GM12878 (cell line): ENCODE measurements around the gene SPATA24. TPM values are rescaled to one million over a fixed set of nuclear protein-coding genes. Genes with fewer than 3 reads are reported as not detected.

Source experiments
- ATF3 ChIP-seq: IDR thresholded peaks from 2 replicates; pipeline ENCODE4 v1.6.1; 2011; ENCODE audit warnings: low read depth, mild to moderate bottlenecking, low read length, moderate library complexity, borderline replicate concordance; ENCODE audit errors: extremely low read depth
- E4F1 ChIP-seq: fragments of 450-650 bp; IDR thresholded peaks from 2 replicates; pipeline ENCODE4 v1.6.1; 2018; ENCODE audit warnings: borderline replicate concordance, mild to moderate bottlenecking; ENCODE audit not compliant: partially characterized antibody
- FOXK2 ChIP-seq: fragments of 450-650 bp; IDR thresholded peaks from 2 replicates; pipeline ENCODE4 v1.6.1; 2017; ENCODE audit warnings: mild to moderate bottlenecking, moderate library complexity
- HDAC2 ChIP-seq: fragments of 200-600 bp; sonication (generic); IDR thresholded peaks from 2 replicates; pipeline ENCODE4 v1.6.1; 2017
- IKZF1 ChIP-seq: fragments of 450-650 bp; conservative IDR thresholded peaks from 2 replicates; pipeline ENCODE4 v1.6.1; 2017; ENCODE audit warnings: antibody characterized with exemption, mild to moderate bottlenecking
- IRF4 ChIP-seq: IDR thresholded peaks from 2 replicates; pipeline ENCODE4 v1.6.1; 2011; ENCODE audit warnings: low read depth, low read length
- MYC ChIP-seq: IDR thresholded peaks from 2 replicates; pipeline ENCODE4 v1.6.1; 2011; ENCODE audit warnings: mild to moderate bottlenecking, low read length, moderate library complexity, inconsistent platforms; ENCODE audit not compliant: insufficient read depth, insufficient replicate concordance, insufficient read length, severe bottlenecking
- NFYA ChIP-seq: IDR thresholded peaks from 2 replicates; pipeline ENCODE4 v1.6.1; 2011; ENCODE audit warnings: low read depth, mild to moderate bottlenecking, low read length, improper control_type of control experiment, borderline replicate concordance
- PAX5 ChIP-seq: IDR thresholded peaks from 2 replicates; pipeline ENCODE4 v1.6.1; 2011; ENCODE audit warnings: low read depth, low read length, borderline replicate concordance
- POU2F2 ChIP-seq: IDR thresholded peaks from 3 replicates; pipeline ENCODE4 v1.6.1; 2011; ENCODE audit warnings: low read depth, mild to moderate bottlenecking, low read length, borderline replicate concordance
- PRDM15 ChIP-seq: fragments of 450-650 bp; formaldehyde crosslinking; IDR thresholded peaks from 2 replicates; pipeline ENCODE4 v1.4.0; 2020; ENCODE audit warnings: mild to moderate bottlenecking, moderate library complexity
- REST ChIP-seq: IDR thresholded peaks from 2 replicates; pipeline ENCODE4 v1.6.1; 2012; ENCODE audit warnings: mild to moderate bottlenecking, low read depth, low read length
- polyA plus RNA-seq, 11 experiments: library from polyadenylated mRNA; depleted of rRNA in 4 of 11; unstranded in 6 of 11; stranded (reverse) in 5 of 11; fragments of >200 nt; fragmentation: Nextera tagmentation in 4 of 11; fragmentation: Illumina TruSeq in 1 of 11; extraction: Ambion mirVana in 4 of 11; extraction: Trizol in 1 of 11; gene quantifications; 1 replicate in 1 of 11; 2 replicates in 10 of 11; pipeline versions ENCODE4 v1.2.1 to v1.2.3, GENCODE V29; 2011 to 2016; ENCODE audit warnings: inconsistent platforms in 2 of 11, missing spikeins in 2 of 11, low read depth in 1 of 11
- total RNA-seq, 4 experiments: library from RNA; depleted of rRNA in 3 of 4; stranded (reverse); fragments of >200 nt in 3 of 4; fragmentation: Illumina TruSeq in 1 of 4; extraction: Trizol in 1 of 4; gene quantifications; 2 replicates each; pipeline versions ENCODE4 v1.2.1 to v1.2.3, GENCODE V29; 2013 to 2021

SPATA24 gene
- total and polyA plus RNA-seq, 10 of the 15 experiments (the other 5 are each of a cell fraction or from before 2014, with no cell fraction given), result 4.1 to 9.8 (median 7.3) TPM

- TF ChIP-seq E4F1 (no peak), REST (no peak), ATF3 (no peak), HDAC2 (no peak), POU2F2 (no peak), IKZF1 (no peak), IRF4 (no peak), PRDM15 (CRISPR knock-in tag) (no peak), FOXK2 (no peak), PAX5 (no peak), NFYA (no peak), MYC (no peak)
These were observed 16.2 kb downstream of the SPATA24 start (continued) for GRCh38 chr5:139387611-139388197.
